ENCODE results near the gene MAFG.

DNA sequence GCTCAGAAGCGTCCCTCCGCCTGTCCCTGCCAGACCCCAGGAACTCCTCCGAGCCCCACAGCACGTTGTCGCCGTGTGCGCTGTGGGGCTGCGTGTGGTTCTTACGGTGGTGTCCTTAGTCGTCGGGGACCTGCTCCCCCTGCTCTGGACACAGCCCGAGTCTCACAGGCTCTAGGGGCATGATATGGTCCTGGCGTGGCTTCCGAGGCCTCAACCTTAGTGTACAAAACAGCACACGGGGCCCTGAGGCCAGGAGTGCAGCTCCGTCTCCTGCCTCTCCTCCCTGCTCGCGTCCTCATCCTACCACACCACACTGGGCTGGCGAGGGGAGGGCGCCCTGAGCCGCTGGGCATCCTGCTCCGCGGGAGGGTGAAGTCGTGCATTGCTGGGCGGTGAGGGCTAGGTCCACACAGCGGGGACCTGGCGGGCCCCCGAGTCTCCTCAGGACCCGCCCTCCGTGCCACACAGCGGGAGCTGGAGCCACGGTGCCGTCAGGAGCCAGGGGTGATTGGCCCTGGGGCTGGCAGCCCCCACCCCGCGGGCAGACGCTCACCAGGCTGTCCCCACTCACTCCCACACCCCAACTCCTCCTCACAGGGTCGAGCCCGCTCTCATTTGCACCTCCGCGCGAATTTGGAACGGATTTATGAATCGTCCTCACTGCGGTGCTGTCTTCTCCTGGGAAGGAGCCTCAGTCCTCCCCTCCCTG, 1.2 kb upstream of the MAFG start:
- TF ChIP-seq, protein P1, sequence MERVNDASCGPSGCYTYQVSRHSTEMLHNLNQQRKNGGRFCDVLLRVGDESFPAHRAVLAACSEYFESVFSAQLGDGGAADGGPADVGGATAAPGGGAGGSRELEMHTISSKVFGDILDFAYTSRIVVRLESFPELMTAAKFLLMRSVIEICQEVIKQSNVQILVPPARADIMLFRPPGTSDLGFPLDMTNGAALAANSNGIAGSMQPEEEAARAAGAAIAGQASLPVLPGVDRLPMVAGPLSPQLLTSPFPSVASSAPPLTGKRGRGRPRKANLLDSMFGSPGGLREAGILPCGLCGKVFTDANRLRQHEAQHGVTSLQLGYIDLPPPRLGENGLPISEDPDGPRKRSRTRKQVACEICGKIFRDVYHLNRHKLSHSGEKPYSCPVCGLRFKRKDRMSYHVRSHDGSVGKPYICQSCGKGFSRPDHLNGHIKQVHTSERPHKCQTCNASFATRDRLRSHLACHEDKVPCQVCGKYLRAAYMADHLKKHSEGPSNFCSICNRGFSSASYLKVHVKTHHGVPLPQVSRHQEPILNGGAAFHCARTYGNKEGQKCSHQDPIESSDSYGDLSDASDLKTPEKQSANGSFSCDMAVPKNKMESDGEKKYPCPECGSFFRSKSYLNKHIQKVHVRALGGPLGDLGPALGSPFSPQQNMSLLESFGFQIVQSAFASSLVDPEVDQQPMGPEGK (CRISPR knock-in tag; IDR thresholded peaks at IDR 0.05; ENCODE audit: borderline replicate concordance): no peak
- no peak for TF ChIP-seq ZNF70 (CRISPR knock-in tag; IDR thresholded peaks at IDR 0.05)
- TF ChIP-seq BACH2 (CRISPR knock-in tag; IDR thresholded peaks at IDR 0.05; ENCODE audit: borderline replicate concordance): no peak
- TF ChIP-seq ZC3H10 (CRISPR knock-in tag; IDR thresholded peaks at IDR 0.05): no peak
- no peak for TF ChIP-seq OSR1 (CRISPR knock-in tag; IDR thresholded peaks at IDR 0.05)
- TF ChIP-seq ARNTL (CRISPR knock-in tag; IDR thresholded peaks at IDR 0.05; ENCODE audit: borderline replicate concordance, low read depth): no peak
- TF ChIP-seq TCF4 (CRISPR knock-in tag; IDR thresholded peaks at IDR 0.05; ENCODE audit: borderline replicate concordance): no peak
- TF ChIP-seq ZFP3 (CRISPR knock-in tag; IDR thresholded peaks at IDR 0.05): no peak
- no peak for TF ChIP-seq POU6F1 (CRISPR knock-in tag; IDR thresholded peaks at IDR 0.05; ENCODE audit: borderline replicate concordance, low read depth)
- no peak for TF ChIP-seq TOX (CRISPR knock-in tag; IDR thresholded peaks at IDR 0.05; ENCODE audit: borderline replicate concordance)
- no peak for TF ChIP-seq CREB5 (CRISPR knock-in tag; IDR thresholded peaks at IDR 0.05; ENCODE audit: low read depth)
- no peak for TF ChIP-seq ZFP30 (CRISPR knock-in tag; IDR thresholded peaks at IDR 0.05)
- TF ChIP-seq, protein P2, sequence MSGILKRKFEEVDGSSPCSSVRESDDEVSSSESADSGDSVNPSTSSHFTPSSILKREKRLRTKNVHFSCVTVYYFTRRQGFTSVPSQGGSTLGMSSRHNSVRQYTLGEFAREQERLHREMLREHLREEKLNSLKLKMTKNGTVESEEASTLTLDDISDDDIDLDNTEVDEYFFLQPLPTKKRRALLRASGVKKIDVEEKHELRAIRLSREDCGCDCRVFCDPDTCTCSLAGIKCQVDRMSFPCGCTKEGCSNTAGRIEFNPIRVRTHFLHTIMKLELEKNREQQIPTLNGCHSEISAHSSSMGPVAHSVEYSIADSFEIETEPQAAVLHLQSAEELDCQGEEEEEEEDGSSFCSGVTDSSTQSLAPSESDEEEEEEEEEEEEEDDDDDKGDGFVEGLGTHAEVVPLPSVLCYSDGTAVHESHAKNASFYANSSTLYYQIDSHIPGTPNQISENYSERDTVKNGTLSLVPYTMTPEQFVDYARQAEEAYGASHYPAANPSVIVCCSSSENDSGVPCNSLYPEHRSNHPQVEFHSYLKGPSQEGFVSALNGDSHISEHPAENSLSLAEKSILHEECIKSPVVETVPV (CRISPR knock-in tag; IDR thresholded peaks at IDR 0.05): no peak
